Esophagus muscularis mucosa (tissue), 4 donors: ENCODE results near the gene RPN1. TPM values are rescaled to one million over a fixed set of nuclear protein-coding genes. Genes with fewer than 3 reads are reported as not detected.
"Not testable (repeated sequence)": the region's sequence is repeated elsewhere in the genome, so short reads cannot be mapped to it uniquely, and the experiment has no call there.

Source experiments
- DNase-seq: peaks from one replicate; pipeline ENCODE4 v3.0.0-alpha.2; 2017; ENCODE audit errors: extremely low spot score
- H3K27ac ChIP-seq, 4 donors: fragments of 200-600 bp; sonication (generic); replicated peaks in 1 of 4; 1 replicate in 3 of 4; 2 replicates in 1 of 4; pipeline ENCODE4 v1.5.1; 2016 to 2019; ENCODE audit warnings: mild to moderate bottlenecking in 1 of 4
- H3K27me3 ChIP-seq, 4 donors: fragments of 200-600 bp; sonication (generic); one replicate each; pipeline versions ENCODE4 v1.5.1 to v1.6.0; 2016 to 2019
- H3K36me3 ChIP-seq, 4 donors: fragments of 200-600 bp; sonication (generic); one replicate each; pipeline ENCODE4 v1.5.1; 2016 to 2019
- H3K4me1 ChIP-seq, 4 donors: fragments of 200-600 bp; sonication (generic); one replicate each; pipeline ENCODE4 v1.5.1; 2016 to 2019
- H3K4me3 ChIP-seq, 4 donors: fragments of 200-600 bp; sonication (generic); 1 replicate in 2 of 4; 2 replicates in 2 of 4; pipeline ENCODE4 v1.5.1; 2016 to 2019; ENCODE audit warnings: mild to moderate bottlenecking in 4 of 4, moderate library complexity in 1 of 4
- H3K9me3 ChIP-seq, 4 donors: fragments of 200-600 bp; sonication (generic); 1 replicate in 3 of 4; 2 replicates in 1 of 4; pipeline ENCODE4 v1.5.1; 2016 to 2019
- EP300 ChIP-seq: sonication (generic); formaldehyde crosslinking; IDR thresholded peaks from one replicate; pipeline ENCODE4 v1.6.1; 2017; ENCODE audit warnings: antibody characterized with exemption
- POLR2A ChIP-seq: fragments of 450-650 bp; IDR thresholded peaks from one replicate; pipeline ENCODE4 v1.6.1; 2017; ENCODE audit warnings: antibody characterized with exemption, moderate library complexity, mild to moderate bottlenecking, low read depth
- POLR2AphosphoS5 ChIP-seq, 2 donors: sonication (generic); formaldehyde crosslinking; IDR thresholded peaks; one replicate each; pipeline ENCODE4 v1.6.1; 2017; ENCODE audit warnings: antibody characterized with exemption in 2 of 2
- WGBS: methylation state at CpG from one replicate; pipeline ENCODE4 v1.1.5; 2018; 5-methylcytosine and 5-hydroxymethylcytosine counted together
- intact Hi-C: fragments of 100-400 bp; cut with DNase I; formaldehyde crosslinking; loops from one replicate; pipeline ENCODE4 v1.15.1; 2023
- total RNA-seq, 4 donors: library from RNA; depleted of rRNA; stranded (reverse); fragments of >200 nt; gene quantifications; one replicate each; pipeline versions ENCODE4 v1.1.0 to v1.2.1, GENCODE V29; 2016
- TF ChIP-seq, protein P1 (sequence below), 3 experiments: fragments of 200-600 bp in 2 of 3; fragments of 450-650 bp in 1 of 3; sonication (generic) in 2 of 3; IDR thresholded peaks; one replicate each; pipeline ENCODE4 v1.5.1; 2017 to 2019; ENCODE audit warnings: antibody characterized with exemption in 3 of 3, mild to moderate bottlenecking in 2 of 3, moderate library complexity in 1 of 3

RPN1 gene
- total RNA-seq, 4 donors from 2014 or later: 131 to 198 (median 177) TPM

DNA sequence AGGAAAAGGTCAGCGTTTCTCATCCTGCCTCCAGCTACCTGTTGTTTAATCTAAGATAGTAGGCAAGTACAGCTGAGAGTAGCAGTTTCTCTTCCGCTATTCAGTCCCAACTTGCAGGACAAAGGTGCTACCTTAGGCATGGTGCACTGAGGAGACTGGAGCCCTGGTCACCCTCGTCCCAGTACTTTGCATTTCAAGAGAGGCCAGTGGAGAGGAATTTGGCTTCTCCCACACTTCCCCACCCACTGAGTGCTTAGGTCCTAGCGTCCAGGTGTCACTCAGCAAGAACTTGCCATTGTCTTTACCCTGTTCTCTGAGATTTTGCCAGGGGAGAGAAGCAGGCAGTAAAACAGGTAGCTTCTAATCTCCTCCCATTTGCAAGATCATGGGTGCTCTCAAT is 12.5 kb upstream of the RPN1 start:
- no peak overlapping the region for H3K27ac ChIP-seq
- TF ChIP-seq, protein P1, sequence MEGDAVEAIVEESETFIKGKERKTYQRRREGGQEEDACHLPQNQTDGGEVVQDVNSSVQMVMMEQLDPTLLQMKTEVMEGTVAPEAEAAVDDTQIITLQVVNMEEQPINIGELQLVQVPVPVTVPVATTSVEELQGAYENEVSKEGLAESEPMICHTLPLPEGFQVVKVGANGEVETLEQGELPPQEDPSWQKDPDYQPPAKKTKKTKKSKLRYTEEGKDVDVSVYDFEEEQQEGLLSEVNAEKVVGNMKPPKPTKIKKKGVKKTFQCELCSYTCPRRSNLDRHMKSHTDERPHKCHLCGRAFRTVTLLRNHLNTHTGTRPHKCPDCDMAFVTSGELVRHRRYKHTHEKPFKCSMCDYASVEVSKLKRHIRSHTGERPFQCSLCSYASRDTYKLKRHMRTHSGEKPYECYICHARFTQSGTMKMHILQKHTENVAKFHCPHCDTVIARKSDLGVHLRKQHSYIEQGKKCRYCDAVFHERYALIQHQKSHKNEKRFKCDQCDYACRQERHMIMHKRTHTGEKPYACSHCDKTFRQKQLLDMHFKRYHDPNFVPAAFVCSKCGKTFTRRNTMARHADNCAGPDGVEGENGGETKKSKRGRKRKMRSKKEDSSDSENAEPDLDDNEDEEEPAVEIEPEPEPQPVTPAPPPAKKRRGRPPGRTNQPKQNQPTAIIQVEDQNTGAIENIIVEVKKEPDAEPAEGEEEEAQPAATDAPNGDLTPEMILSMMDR (IDR thresholded peaks at IDR 0.05): no peak
- TF ChIP-seq POLR2A (no peak), EP300 (no peak), POLR2AphosphoS5 (IDR thresholded peaks at IDR 0.05) (no peak)
- H3K4me3 ChIP-seq: no peak overlapping the region
- H3K36me3 ChIP-seq: no peaks in the 10 kb centered on the region
- H3K4me1 ChIP-seq: no peaks in the 10 kb centered on the region
- intact Hi-C loops: no loop called here
- DNase-seq: no peak
- WGBS: 64% methylated on average over 4 of the region's 4 CpGs
- H3K9me3 ChIP-seq: no peaks in the 10 kb centered on the region
- no peaks in the 10 kb centered on the region for H3K27me3 ChIP-seq

DNA sequence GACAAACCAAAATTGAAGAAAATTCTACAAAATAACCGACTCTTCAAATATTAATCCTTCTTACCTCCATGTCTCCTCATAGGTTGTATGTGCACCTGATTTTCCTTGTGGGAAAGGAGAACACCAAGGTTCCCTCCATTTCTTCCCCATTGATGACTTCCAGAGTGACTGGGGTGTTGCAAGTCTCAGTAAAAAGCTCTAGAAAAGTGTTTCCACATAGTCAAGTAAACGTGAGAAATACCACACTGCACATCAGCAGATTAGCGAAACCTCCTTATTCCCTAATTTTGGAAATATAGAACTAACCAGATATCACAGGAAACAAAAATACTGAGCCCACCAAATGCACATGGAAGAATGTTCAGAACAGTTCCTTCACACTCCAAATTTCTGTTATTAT is 4.9 kb upstream of the RPN1 start:
- Histone ChIP-seq H3K27me3 (no peaks in the 10 kb centered on the region), H3K36me3 (no peaks in the 10 kb centered on the region), H3K27ac (no peak overlapping the region), H3K4me3 (no peak overlapping the region), H3K4me1 (peaks cover 0 to 9% (median 4%) of the 10 kb centered on the region in 4 donors), H3K9me3 (no peaks in the 10 kb centered on the region)
- TF ChIP-seq POLR2A: no peak
- TF ChIP-seq, protein P1 (IDR thresholded peaks at IDR 0.05): no peak
- TF ChIP-seq EP300: no peak
- TF ChIP-seq POLR2AphosphoS5 (IDR thresholded peaks at IDR 0.05): no peak
- intact Hi-C loops: no loop called here
- no peak for DNase-seq
- WGBS: 82% methylated on average over 3 of the region's 3 CpGs

DNA sequence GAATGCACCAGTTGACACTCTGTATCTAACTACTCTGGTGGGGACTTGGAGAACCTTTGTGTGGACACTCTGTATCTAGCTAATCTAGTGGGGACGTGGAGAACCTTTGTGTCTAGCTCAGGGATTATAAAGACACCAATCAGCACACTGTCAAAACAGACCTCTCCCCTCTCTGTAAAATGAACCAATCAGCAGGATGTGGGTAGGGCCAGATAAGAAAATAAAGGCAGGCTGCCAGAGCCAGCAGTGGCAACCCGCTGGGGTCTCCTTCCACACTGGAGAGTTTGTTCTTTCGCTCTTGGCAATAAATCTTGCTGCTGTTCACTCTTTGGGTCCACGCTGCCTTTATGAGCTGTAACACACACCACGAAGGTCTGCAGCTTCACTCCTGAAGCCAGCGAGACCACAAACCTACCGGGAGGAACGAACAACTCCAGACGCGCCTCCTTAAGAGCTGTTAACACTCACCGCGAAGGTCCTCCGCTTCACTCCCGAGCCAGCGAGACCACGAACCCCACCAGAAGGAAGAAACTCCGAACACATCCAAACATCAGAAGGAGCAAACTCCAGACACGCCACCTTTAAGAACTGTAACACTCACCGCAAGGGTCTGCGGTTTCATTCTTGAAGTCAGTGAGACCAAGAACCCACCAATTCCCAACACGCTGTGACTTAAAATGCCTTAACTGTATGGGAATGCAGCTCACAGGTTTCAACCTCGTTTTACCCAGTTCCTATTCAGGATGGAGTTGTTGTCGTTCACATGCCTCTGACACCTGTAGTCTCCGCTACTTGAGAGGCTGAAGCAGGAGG is 3.6 kb upstream of the RPN1 start:
- intact Hi-C loops: loop anchor here (5.0 kb wide), 1 partner anchor 37 kb away; no protein-coding TSS in a partner anchor
- Histone ChIP-seq H3K4me1 (peaks cover 2 to 16% (median 10%) of the 10 kb centered on the region in 4 donors), H3K4me3 (peak overlapping the region in 3 of 4 donors; percentile 12 to 15 (median 12)), H3K27ac (peak overlapping the region in 1 of 4 donors; percentile 5)
- 79% methylated on average over 24 of the region's 24 CpGs for WGBS
- DNase-seq, H3K9me3 ChIP-seq, H3K36me3 ChIP-seq, H3K27me3 ChIP-seq: not testable (repeated sequence)

DNA sequence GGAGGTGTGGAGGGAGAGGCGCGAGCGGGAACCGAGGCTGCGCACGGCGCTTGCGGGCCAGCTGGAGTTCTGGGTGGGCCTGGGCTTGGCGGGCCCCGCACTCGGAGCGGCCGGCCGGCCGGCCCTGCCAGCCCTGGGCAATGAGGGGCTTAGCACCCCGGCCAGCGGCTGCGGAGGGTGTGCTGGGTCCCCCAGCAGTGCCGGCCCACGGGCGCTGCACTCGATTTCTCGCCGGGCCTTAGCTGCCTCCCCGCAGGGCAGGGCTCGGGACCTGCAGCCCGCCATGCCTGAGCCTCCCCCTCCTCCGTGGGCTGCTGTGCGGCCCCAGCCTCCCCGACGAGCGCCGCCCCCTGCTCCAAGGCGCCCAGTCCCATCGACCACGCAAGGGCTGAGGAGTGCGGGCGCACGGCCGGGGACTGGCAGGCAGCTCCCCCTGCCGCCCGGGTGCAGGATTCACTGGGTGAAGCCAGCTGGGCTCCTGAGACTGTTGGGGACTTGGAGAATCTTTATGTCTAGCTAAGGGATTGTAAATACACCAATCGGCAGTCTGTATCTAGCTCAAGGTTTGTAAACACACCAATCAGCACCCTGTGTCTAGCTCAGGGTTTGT is 2.9 kb upstream of the RPN1 start:
- not testable (repeated sequence) for DNase-seq

More for the DNA sequence above, 2.9 kb upstream of the RPN1 start:
- 49% methylated on average over 29 of the region's 43 CpGs for WGBS
- H3K9me3 ChIP-seq, H3K27me3 ChIP-seq, H3K36me3 ChIP-seq: not testable (repeated sequence)
- intact Hi-C loops: loop anchor here (5.0 kb wide), 1 partner anchor 36 kb away; no protein-coding TSS in a partner anchor
- peaks cover 9 to 23% (median 17%) of the 10 kb centered on the region in 4 donors for H3K4me1 ChIP-seq
- H3K4me3 ChIP-seq: peak overlapping the region; percentile 36 to 45 (median 42)
- TF ChIP-seq, protein P1 (IDR thresholded peaks at IDR 0.05): peak in 1 of 3 experiments; percentile 43
- H3K27ac ChIP-seq: peak overlapping the region in 1 of 4 donors; percentile 63
